Mucosa of rectum (tissue), 2 donors: ENCODE results near the gene SENP5.

Experiments used
- H3K27ac ChIP-seq, 2 donors: one replicate each; pipeline ENCODE4 v1.7.0; 2013; ENCODE audit warnings: inconsistent platforms in 2 of 2, low read depth in 2 of 2, low read length in 2 of 2
- H3K27me3 ChIP-seq, 2 donors: one replicate each; pipeline ENCODE4 v1.7.0; 2013; ENCODE audit warnings: low read length in 2 of 2; ENCODE audit not compliant: control insufficient read depth in 2 of 2, insufficient read depth in 2 of 2
- H3K36me3 ChIP-seq, 2 donors: one replicate each; pipeline ENCODE4 v1.7.0; 2013; ENCODE audit warnings: low read length in 2 of 2; ENCODE audit not compliant: control insufficient read depth in 2 of 2, insufficient read depth in 2 of 2
- H3K4me1 ChIP-seq, 2 donors: one replicate each; pipeline ENCODE4 v1.7.0; 2013; ENCODE audit warnings: low read length in 2 of 2, mild to moderate bottlenecking in 1 of 2; ENCODE audit not compliant: control insufficient read depth in 2 of 2, insufficient read depth in 2 of 2
- H3K4me3 ChIP-seq, 2 donors: one replicate each; pipeline ENCODE4 v1.7.0; 2013; ENCODE audit warnings: low read length in 2 of 2
- H3K9ac ChIP-seq, 2 donors: one replicate each; pipeline ENCODE4 v1.7.0; 2013; ENCODE audit warnings: low read length in 2 of 2, low read depth in 1 of 2, mild to moderate bottlenecking in 1 of 2
- H3K9me3 ChIP-seq, 2 donors: one replicate each; pipeline ENCODE4 v1.7.0; 2013; ENCODE audit warnings: low read length in 2 of 2; ENCODE audit not compliant: control insufficient read depth in 2 of 2
- donor health status: healthy.
- donor health status: Normal muscosa, but diverticular disease.

Gene SENP5

GRCh38 chr3:196968233-196969133 lies 100.8 kb downstream of the SENP5 start, which contains the start of gene PIGZ:
Gene PIGZ (minus strand): TSS chr3:196968833. CDS start chr3:196952031, 16,802 bp downstream.
- H3K27ac ChIP-seq, result peak within 1 kb of the TSS; percentile 86 to 94

GRCh38 chr3:196969134-196969659 lies 101.5 kb downstream of the SENP5 start:
- Histone ChIP-seq H3K36me3 (peaks cover 11 to 17% of the 10 kb centered on the region in 2 donors), H3K4me1 (peaks cover 13 to 36% of the 10 kb centered on the region in 2 donors), H3K27ac (peak overlapping the region; percentile 86 to 94), H3K9me3 (no peaks in the 10 kb centered on the region), H3K27me3 (no peaks in the 10 kb centered on the region), H3K9ac (peak overlapping the region; percentile 47 to 95), H3K4me3 (peak overlapping the region; percentile 65 to 82)

More at GRCh38 chr3:196968233-196969133, 100.8 kb downstream of the SENP5 start, which contains the start of gene PIGZ:
- H3K36me3 ChIP-seq, result peaks cover 11 to 17% of the 10 kb centered on the region in 2 donors
- no peaks in the 10 kb centered on the region for H3K9me3 ChIP-seq
- H3K4me3 ChIP-seq, result peak within 1 kb of the TSS; percentile 78 to 82
- H3K4me1 ChIP-seq, result peaks cover 13 to 39% of the 10 kb centered on the region in 2 donors
- peak within 1 kb of the TSS; percentile 79 to 95 for H3K9ac ChIP-seq
- H3K27me3 ChIP-seq, result no peaks in the 10 kb centered on the region

DNA sequence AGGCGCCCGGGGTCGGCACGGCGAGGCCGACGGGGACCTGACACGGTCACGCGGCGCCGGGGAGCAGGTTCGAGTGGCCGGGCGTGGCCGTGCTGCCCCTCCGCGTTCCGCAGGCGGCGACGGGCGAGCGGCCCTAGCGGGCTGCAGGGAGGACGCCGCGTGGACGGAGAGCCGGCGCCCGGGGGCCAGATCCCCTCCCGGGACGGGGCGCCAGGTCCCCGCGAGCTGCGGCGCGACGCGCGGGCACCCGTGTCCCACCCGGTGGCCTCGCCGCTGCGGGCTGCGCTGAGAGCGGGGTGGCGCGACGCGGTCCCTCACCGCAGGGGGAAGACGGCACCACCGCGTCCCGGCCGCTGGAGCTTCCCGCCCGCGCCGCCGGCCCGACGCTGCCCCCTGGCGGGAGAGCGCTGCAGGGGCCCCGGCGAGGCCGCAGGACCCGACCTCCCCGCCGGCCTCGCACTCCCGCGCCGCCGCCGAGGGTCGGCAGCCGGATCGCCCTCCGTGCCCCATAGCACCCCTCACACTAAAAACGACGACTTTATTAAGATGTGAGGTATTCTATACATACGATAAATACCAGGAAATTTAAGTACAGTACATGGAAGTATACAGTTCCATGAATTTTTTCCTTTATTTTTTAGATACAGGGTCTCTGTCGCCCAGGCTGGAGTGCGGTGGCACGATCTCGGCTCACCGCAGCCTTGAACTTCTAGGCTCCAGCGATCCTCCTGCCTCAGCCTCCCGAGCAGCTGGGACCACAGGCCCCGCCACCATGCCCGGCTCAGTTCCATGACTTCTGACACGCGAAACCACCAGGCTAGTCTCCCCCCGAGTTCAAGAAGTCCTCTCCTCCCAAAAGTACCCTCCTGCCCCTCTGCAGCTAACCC lies 102.2 kb downstream of the SENP5 start:
- Histone ChIP-seq H3K9me3 (no peaks in the 10 kb centered on the region), H3K27ac (peak overlapping the region; percentile 86 to 94), H3K36me3 (peaks cover 11 to 17% of the 10 kb centered on the region in 2 donors), H3K4me1 (peaks cover 13 to 32% of the 10 kb centered on the region in 2 donors), H3K27me3 (no peaks in the 10 kb centered on the region), H3K4me3 (peak overlapping the region; percentile 65 to 82), H3K9ac (peak overlapping the region; percentile 47 to 95)

DNA sequence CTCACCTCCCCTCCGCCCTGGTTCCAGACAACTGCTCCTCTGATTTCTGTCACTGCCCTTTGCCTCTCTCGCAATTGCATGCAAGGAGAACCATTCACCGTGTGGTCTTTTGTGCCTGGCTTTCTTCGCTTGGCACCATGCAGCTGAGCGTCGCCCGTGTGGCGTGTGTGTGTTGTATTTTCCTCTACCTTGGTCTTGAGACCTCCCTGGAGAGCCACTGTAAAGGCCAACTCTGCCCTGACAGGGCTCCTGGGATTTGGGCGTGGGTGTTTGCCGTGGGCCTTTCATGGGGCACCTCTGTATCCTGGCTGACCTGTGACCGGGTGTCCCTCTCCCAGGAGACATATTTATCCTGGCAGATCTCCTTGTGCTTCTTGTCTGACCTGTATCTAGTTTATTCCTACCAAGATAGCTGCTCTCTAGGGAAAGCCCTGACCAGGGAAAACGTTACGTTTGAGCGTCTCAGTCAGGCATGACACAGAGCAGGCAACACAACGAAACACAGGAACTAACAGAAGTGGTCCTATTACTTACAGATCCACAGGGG lies 102.9 kb downstream of the SENP5 start:
- peaks cover 7 to 11% of the 10 kb centered on the region in 2 donors for H3K36me3 ChIP-seq
- peaks cover 13 to 28% of the 10 kb centered on the region in 2 donors for H3K4me1 ChIP-seq
- no peak overlapping the region for H3K4me3 ChIP-seq
- no peaks in the 10 kb centered on the region for H3K9me3 ChIP-seq
- H3K27ac ChIP-seq, result no peak overlapping the region
- no peaks in the 10 kb centered on the region for H3K27me3 ChIP-seq
- no peak overlapping the region for H3K9ac ChIP-seq

DNA sequence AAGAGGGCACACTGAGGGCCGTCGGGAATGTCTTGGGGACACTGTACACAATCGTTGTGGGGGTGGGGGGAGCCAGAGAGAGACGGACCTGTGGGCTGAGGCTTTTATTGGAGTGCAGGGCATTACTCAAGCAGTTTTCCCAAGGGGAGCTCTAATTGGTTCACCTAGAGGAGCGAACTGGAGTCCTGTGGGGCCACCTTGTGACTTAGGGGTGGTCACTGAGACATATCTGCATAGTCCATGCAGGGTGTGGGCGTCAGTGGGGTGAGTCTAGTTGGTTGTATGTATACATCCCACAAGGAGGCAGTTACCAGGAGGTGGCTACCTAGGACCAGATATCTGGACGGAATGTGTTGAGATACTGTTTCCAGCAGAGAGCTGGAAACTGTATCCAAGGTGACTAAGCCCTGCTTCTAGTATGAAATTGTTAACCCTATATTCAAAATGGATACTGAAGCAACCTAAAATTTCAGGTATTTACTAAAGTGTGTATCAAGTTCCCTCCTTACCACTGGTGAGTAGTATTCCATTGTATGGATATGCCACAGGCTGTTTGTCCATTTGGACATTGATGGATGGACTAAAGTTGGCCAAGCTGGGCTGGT lies 103.5 kb downstream of the SENP5 start:
- H3K4me3 ChIP-seq, result no peak overlapping the region
- H3K27ac ChIP-seq, result no peak overlapping the region
- peaks cover 5 to 6% of the 10 kb centered on the region in 2 donors for H3K36me3 ChIP-seq
- H3K9me3 ChIP-seq, result no peaks in the 10 kb centered on the region
- H3K9ac ChIP-seq, result no peak overlapping the region
- H3K4me1 ChIP-seq, result peaks cover 13 to 24% of the 10 kb centered on the region in 2 donors
- no peaks in the 10 kb centered on the region for H3K27me3 ChIP-seq

DNA sequence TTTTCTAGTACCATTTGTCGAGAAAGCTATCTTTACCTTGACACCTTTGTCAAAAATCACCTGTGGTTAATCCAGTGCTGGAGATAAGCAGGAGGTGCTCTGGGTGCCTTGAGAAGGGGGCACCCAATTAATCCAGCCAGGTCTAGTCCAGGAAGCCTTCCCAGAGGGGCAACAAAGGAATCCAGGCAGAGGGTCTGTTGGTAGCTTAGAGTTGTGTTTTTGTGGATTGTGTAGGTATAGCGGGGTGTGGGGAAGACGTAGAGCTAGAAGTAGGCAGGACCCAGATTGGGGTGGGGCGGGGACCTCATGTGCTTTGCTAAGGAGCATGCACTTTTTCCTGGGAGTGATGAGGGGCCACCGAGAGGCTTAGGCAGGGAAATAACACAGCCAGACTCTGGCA lies 106.9 kb downstream of the SENP5 start:
- Histone ChIP-seq H3K27me3 (no peaks in the 10 kb centered on the region), H3K27ac (no peak overlapping the region), H3K4me1 (peaks cover 3 to 4% of the 10 kb centered on the region in 2 donors), H3K4me3 (no peak overlapping the region), H3K9ac (no peak overlapping the region), H3K9me3 (no peaks in the 10 kb centered on the region), H3K36me3 (no peaks in the 10 kb centered on the region)

DNA sequence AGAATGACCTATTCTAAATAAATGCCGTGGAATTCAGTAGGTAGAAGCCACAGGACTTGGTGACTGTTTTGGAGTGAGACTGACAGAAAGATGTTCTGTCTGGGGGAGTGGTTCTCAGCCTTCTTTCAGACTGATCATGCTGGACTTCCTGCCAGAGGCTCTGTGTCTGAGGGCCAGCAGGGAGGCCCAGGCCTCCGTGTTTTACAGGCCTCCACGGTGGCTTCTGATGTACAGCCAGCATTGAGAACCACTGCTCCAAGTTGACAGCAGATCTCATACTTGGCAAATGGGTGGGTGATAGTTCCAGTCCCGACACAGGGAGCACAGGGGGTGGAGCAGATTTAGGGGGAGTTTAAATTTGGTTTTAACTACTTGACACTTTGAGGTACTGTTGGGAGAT lies 107.6 kb downstream of the SENP5 start:
- Histone ChIP-seq H3K27me3 (no peaks in the 10 kb centered on the region), H3K36me3 (no peaks in the 10 kb centered on the region), H3K4me3 (no peak overlapping the region), H3K9ac (no peak overlapping the region), H3K9me3 (no peaks in the 10 kb centered on the region), H3K27ac (no peak overlapping the region), H3K4me1 (peaks cover 0 to 4% of the 10 kb centered on the region in 2 donors)

GRCh38 chr3:196976941-196977340 lies 109.2 kb downstream of the SENP5 start:
- Histone ChIP-seq H3K27ac (no peak overlapping the region), H3K4me1 (peaks cover 0 to 4% of the 10 kb centered on the region in 2 donors)

DNA sequence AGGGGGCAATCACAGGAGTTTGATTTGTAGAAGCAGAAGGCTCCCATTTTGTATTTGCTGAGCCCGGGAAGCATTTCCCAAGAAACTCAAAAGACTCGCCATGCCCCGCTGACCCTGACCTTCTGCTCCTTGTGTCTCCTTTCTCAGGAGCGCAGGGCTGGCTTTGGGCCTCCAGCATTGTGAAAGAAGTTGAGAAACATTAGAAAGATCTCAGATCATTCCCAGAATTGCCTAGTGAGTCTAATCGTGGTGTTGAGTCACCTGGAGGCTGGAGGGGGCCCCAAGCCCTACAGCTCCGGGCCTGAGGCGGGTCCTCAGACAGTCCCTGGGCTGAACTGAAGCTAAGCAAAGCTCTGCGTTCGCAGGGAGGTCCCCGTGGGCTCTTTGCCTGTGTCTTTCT lies 111.8 kb downstream of the SENP5 start:
- H3K27ac ChIP-seq, result no peak overlapping the region
- H3K4me1 ChIP-seq, result peaks cover 0 to 4% of the 10 kb centered on the region in 2 donors
- H3K27me3 ChIP-seq, result no peaks in the 10 kb centered on the region
- H3K9ac ChIP-seq, result no peak overlapping the region
- H3K36me3 ChIP-seq, result no peaks in the 10 kb centered on the region
- no peak overlapping the region for H3K4me3 ChIP-seq
- H3K9me3 ChIP-seq, result no peaks in the 10 kb centered on the region

More at GRCh38 chr3:196976941-196977340, 109.2 kb downstream of the SENP5 start:
- no peaks in the 10 kb centered on the region for H3K36me3 ChIP-seq
- no peak overlapping the region for H3K4me3 ChIP-seq
- no peaks in the 10 kb centered on the region for H3K27me3 ChIP-seq
- H3K9ac ChIP-seq, result no peak overlapping the region
- no peaks in the 10 kb centered on the region for H3K9me3 ChIP-seq
